M059J (cell line): ENCODE results near the gene RPP25L. TPM values are rescaled to one million over a fixed set of nuclear protein-coding genes. Genes with fewer than 3 reads are reported as not detected.
A peak's percentile ranks its signal among the peaks of the same experiment; 100 is the strongest.

ENCODE experiments used
- DNase-seq: peaks from one replicate; pipeline ENCODE4 v3.0.0-alpha.2; 2012; ENCODE audit warnings: low read depth
- total RNA-seq: library from RNA; depleted of rRNA; stranded (reverse); fragments of >200 nt; shearing (Covaris generic); gene quantifications from 2 replicates; pipeline ENCODE4 v1.2.3, GENCODE V29; 2014

RPP25L gene
- total RNA-seq, 1 experiment from 2014 or later, result 23.3 TPM

DNA sequence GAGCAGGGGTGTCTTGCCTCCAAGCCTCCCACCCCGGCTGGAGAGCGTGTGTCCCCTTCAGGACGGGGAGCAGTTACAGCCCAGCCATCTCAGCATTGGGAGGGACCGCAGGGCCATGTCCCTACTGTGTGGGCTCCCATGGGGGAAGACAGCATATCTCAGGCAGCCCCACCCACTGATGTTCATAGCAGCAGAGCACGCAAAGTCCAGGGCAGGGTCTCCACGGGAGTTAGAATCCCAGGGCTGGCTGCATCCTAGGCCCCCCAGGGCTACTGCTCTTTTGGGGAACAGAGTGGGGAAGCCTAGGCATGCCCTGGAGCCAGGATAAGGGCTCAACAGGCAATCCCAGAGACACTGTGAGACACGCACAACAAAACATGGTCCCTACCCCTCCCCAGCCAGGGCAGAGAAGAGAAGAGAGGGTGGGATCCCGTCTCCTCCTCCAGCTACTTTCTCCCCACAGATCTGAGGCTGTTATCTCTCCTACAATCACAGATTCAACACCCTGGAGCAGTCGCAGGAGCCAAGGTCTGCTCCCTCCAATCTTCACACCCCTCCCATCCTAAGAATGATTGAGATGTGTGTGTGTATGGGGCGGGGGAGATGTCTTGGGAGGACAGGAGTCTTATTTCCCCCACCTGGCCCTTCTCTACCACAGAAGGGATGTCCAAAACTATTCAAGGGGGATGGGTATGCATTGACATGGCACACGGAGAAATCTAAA, 25.8 kb downstream of the RPP25L start:
- DNase-seq, result no peak

DNA sequence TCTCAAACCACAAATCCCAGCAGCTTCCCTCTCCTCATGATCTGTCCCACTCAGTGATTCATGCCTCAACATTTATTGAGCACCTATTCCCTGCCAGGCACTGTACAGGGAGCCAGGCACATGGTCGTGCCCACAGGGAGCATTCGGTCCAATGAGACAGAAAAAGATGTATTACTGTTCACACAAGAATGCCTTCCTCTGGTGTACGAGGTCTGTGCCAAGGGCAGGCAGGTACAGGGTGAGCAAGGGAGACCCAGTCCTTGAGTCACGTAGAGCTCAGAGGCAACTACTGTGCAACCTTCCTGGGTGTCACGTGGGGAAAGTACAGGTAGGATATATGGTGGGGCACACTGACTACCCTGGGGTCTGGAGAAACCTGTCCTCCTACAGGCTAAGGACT, 26.9 kb downstream of the RPP25L start:
- DNase-seq, result no peak

DNA sequence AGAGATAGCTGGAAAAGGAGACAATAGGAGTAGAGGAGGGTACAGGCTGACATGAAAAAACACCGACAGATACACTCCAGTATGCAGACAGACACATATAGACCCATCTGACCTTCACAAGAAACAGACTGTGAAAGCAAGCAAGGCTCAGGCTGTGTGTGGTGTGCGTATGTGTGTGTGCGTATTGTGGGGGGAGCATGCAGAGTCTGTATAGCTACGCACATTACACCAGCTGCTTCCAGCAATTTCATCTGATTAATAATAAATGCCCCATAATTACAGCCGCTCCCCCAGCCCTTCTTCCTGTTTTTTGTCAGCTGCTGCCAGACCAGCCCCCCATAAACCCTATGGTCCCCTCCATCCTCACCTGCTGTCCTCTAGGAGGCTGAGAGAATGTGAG, 29.1 kb downstream of the RPP25L start:
- DNase-seq, result no peak

DNA sequence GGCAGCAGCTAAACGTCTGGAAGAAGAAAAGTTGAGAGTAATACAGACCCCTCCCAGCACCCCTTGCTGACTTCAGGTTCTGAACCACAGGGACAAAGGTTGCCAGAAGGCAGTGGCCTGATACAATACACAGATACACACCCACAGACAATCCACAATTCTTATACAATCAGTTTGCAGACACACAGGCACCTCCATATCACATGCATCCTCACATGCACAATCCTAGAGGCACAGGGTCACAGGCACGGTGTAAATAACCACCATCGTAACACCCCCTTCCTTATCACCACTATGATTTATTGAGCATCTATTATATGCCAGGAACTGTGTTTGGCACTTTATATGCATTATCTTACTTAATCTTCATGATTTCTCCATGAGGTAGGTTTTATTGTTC, 30.6 kb downstream of the RPP25L start:
- no peak for DNase-seq

DNA sequence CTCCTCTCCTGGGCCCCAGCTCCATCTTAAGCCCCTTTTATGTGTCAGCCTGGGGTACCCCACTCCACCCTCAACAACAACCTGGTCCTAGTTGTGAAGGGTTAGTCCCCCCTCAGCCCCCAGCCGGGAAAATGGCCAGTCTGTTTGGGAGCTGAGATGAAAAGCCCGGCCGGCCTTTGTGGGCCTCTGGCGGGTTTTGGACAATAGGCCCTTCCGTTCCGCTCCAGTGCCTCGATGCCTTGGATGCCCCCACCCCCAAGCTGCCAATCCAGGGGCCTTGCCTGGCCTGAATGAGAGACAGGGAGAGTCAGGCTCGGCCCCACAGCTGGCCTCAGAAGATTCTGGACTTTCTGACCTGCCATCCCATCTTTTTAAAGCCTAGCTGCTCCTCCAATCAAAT, 31.5 kb downstream of the RPP25L start:
- DNase-seq, result no peak

DNA sequence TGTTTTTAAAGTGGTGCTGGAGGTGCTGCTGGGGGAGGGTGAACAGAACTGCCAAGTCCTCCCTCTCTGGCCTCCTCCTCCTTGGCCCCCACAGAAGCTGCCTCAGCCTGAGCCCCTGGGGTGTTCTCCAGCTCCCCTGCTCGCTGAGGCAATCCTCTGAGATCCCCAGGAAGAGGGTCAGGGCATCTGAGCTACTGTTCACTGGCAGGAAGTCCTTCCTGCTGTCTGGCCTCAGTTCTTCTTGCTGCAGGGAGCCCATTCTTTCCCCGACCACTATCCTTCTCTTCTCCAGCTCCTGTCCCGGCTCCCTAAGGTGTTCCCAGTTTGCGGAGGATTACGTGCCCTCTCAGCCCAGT, 32.1 kb downstream of the RPP25L start:
- DNase-seq, result no peak

DNA sequence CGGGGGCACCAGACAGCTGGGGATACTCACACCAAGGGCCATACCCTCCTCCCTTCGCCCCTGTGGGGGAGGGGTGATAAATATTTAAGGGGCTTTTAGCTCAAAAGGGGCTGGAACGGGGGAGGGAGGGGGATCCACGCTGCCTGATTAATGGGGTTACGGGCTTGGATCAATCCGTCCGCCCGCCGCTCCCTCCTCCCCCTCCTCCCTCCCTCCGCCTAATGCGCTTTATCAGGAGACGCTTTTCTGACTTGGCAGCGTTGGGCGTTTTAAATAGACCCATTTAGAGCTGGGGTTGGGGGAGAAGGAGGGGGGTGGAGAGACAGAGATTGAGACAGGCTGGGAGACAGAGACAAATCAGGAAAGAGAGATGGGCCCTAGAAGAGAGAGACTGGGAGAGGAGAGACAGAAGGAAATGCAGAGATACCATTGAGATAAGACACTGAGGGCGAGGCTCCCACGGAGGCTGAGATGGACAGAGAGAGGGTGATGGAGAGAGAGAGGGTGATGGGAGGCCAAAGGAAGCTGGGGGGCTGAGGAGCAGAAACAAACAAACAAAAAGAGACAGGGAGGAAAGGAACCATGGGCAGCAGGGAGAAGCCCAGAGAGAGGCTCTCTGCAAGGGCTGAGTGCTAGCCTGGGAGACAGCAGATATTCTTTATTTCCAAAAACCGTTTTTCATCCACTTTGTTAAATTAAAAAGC, 32.6 kb downstream of the RPP25L start:
- no peak for DNase-seq

DNA sequence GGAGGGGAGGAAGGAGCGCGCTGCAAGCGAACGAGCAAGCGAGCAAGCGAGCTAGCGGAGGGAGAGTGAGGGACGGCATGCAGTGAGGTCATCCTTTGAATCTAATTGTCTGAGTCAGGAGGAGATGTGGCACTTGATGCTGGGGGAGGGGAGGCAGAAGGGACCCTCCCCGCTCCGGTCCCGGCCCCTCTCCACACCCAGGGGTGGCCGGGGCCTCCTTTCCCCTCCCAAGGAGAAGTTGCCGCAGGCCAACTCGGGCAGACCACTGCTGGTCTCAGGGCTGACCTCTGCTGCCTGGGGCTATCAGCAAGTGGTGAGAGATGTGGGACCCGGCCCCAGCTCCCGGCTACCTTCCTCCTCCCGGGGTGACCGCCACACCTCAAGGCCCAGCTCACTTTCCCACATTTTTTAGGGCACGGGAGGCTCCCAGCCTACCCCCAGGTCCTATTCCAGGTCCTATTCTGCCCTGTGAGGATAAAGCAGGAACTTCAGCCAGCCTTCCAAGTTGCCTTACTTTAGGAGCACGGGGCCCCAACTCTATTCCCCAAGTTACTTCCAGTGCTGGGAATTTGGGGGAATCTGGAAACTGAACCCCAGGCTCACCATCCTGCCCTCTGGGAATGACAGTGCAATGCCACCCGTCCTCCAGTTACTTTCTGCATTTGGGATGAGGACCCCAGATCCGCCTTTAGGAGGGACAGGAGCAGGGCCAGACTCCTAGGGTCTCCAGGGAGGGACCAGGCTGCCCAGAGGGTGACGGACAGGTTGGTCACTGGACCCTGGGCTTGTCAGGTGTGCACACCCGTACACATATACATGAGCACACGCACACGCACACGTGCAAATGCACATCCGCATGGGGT, 33.4 kb downstream of the RPP25L start:
- DNase-seq, result peak; percentile 66

DNA sequence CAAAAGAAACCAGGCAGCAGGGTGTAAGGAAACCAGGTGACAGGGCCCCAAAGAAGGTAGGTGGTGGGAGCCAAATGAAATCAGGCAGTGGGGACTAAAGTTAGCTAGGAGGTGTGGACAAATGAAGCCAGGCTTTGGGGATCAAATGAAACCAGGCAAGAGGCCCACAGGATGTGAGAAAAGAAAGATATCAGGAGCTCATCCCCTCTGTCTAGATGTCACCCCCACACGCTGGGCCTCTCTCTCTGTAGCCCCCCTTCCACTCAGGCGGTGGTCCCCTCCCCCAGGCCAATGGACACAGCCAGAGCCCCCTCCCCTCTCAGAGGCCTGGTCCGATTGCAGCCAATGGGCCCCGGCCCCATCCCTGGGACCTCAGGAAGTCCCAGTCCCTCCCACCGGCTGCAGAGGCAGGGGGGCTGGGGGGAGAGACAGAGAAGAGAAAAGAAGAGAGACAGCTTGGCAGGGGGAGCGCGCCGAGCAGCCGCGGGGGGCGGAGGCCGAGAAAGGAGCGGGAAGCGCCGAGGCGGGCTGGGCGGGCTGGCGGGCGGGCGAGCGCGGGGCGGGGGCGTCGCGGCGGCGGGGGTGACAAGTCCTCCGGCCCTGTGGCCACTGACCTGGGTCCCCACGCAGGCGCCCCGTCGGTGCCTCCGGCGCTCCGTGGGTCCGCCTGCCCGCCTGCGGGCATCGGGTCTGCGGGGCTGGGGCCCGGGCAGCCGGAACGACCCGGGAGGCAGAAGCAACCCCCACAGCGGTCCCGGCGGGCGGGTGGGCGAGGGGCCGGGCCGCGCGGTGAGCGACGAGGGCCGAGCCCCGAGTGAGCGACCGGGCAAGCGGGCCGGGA, 34.3 kb downstream of the RPP25L start:
- DNase-seq, result no peak

DNA sequence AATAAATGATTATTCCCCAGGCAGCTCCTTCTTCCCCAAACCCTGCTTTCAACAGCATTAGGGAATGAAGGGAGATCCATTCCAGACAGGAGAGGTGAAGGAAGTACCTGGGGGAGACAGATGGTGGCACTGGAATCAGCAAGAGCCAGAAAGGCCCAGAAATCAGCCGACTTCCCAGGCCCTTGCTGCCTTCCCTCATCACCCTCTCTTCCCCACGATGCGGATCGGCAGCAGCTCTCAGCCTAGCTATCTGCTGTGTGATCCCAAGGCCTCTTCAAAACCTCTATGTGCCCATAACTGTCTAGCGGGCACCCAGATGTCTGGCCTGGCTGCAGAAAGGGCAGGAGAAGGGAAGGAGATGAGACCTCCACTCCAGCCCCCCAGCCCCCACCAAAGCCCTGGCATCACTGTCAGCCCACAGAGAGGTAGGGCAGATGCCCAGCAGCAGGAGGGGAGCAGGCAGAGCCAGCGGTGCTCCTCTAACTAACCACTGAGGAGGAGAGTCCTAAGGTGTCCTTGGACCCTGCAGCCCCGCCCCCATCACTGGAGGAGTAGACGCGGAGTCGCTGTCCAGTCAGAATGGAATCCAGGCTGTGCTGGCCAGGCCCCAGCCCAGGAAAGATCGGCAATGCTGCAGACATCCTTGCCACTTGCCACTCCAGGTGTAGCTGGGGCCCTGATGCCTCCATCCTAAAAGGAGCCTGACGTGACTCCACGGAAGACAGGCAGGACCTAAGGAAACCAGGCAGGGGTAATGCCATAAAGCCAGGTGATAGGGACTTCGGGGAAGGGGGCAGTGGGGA, 35.1 kb downstream of the RPP25L start:
- DNase-seq, result no peak

DNA sequence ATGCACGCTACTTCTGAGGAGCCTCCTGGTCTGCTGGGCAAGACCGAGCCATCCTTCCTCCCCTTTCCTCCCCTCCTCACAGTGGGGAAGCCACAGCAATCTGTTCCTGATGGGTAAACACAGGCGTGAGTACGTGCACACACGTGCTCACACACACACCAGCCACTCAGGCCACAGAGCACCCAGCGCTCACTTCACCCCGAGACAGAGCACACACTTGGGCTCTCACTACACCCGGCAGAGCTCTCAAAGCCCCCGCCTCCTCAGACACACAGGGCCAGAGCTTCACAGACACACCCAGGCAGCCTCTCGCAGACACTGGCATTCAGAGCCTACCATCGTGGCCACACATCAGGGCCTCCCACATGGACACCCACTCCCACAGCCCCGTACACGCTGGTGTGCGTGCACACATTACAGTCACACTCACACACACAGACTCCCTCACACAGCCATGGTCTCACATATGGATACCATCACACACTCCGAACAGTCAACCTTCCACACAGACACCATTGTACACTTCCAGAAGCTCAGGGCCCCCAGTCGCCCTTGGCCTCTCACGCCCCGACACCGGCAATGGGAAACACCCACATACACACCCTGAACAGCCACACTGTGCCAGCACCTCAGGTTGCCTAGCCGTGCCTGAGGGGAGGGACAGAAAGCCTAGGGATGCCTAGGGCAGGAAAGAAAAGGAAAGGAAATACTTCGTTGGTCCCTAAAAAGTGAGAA, 35.9 kb downstream of the RPP25L start:
- no peak for DNase-seq

DNA sequence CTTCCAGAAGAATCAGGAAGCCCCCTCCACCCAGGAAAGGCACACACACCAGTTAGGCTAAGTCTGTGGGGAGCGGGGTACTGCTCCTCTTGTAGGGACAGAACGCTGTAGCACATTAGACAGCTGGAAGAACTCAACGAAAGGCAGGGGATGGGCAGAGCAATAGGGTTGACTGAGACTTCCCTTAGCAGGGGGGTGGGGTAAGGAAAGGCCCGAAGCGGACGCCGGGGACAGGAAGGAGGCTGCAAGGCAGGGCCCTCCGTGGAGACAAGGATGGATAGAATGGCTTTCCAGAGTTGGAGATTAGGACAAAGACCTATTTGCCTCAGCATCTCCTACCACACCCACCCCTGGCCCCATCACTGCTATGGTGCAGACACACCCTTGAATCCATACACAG, 36.7 kb downstream of the RPP25L start:
- no peak for DNase-seq

DNA sequence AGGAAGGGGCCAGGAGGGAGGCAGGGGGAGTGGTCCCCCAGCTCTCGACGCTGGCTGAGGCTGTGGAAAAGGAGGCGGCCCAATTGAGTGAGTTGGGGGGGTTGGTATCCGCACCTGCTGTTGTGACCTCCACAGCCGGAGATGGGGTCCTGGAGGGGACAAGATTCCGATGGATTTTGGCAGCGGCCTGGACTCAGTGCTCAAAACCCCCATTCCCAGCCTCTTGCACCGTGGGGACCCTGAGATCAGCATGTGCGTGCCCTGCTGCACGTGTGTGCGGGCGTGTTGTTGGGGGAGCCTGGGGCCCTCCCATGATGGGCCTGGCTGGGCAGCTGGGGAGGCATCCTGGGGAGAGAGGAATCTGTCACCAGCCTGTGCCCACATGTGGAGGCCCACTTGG, 37.3 kb downstream of the RPP25L start:
- no peak for DNase-seq

DNA sequence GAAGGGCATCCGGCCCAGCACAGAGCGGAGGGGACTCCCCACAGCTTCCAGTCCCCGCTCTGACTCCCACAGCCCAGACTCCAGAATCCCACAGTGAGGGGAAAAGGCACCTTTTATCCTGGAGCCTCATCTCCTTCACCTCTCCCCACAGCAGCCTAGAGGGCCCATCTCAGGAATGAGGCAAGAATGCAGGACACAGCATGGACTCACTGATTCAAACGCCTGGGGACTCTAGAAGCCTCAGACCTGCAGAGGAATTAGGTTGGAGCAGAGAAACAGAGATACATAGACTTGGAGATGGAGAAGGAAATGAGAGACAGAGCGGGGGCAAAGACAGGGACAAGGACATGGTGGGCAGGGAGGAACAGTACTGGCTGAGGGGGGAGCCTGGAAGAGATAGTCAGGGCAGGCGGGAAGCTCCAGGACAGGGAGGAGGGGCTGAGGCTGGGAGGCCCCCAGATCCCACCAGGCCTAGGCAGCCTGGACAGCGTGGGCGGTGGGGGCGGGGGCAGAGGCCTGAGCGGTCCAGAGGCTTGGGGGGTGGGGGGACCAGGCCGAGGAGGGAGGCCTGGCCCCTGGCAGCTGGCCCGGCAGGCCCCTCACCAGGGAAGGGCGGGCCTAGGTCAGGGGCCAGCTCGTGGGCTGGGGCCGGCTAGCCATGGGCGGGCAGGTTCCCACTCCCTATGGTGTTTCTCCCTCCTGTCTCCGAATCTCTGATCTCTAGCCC, 38.1 kb downstream of the RPP25L start:
- no peak for DNase-seq

DNA sequence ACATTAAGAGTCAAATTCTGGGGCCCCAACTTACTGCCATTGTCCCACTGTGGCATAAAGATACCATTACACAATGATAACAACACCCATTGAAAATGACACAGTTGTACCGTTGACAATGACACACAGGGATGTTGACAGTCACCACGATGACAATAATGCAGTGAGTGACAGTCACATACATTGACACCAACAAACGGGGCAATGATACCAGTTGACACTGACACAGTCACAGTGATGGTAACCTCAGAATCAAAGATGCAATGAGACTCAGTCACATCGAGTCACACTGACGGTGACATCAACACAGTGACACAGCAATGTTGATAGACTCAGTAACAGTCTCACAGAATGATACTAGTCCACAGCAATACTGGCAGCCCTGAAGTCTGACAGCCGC, 39.3 kb downstream of the RPP25L start:
- no peak for DNase-seq

DNA sequence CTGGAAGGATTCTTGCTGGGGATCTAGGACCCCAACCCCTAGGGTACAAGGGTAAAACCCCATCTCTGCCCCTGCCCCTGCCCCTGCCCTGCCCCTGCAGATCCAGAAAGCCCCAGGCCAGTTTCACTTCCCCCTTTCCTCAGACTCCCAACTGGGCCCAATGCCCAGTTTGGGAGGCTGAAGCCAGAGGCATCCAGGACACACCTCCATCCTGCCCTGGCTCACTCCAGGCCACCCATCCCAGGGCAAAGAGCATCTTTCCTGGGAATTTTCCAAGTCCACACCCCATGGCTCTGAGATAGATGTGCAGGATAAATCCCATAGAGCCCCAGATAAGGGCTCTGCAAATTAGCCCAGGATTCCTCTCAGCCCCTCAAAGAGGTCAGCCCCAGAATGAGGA, 39.8 kb downstream of the RPP25L start:
- peak; percentile 27 for DNase-seq

DNA sequence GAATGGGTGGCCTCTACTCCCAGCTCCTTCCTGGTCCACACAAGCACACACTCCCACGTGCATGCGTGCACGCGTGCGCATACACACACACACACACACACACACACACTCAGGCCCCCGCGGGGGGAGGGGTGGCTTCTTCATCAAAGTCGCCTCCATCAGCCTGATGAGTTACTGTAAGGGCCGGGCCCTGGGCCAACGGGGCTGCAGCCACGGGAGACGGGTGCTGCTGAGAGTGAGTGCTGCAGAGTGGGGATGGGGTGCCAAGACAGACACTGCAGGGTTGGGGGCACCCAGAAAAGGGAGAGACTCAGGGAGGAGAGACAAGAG, 40.5 kb downstream of the RPP25L start:
- no peak for DNase-seq

DNA sequence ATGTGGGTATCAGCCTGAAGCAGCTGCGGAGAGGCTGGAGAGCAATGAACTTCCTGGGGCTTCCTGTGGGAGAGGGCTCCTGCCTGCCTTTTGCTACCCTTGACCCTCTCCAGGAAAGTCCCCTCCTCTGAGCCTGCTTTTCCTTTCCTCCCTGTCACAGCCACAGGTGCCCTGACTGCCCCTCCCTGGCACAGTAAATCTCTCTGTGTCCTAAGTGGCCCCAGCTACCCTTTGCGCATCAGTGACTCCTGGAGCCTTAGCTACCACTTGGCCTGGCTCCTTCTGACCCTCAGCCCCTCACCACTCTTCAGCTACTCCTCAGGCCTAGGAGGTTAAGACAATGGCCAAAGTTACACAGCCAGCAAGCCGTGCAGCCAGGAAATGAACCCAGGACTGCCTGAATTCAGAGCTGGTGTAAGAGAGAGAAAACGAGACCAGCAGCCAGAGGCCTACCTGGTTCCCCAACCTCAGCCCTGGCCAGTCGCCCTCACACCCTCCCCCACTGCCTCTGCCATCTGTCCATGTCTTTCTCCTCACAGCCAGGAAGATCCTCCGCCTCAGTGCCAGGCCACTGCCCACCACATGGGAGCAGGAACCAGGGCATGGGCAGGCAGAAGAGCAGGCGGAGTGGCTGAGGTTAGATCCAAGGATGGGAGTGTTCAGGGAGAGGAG, 41.0 kb downstream of the RPP25L start:
- no peak for DNase-seq

DNA sequence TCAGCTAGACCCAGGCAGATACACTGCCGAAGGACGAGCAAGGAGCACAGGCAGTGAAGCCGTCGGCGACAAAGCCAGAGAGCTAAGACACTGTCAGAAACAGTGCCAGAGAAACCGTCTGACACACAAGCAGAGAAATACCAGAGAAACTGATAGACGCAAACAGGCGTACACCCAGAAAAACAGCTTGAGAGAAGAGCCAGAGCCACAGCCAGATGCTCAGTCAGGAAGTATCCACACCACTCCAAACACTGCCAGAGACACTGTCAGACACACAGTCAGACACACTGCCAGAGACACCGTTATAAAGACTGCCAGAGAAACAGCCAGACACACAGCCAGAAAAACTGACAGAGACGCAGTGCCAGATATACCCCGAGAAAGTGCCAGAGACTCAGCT, 41.5 kb downstream of the RPP25L start:
- no peak for DNase-seq
